TTC549 (cell line): ENCODE data around the gene FN1.
"Not testable (repeated sequence)": the region's sequence is repeated elsewhere in the genome, so short reads cannot be mapped to it uniquely, and the experiment has no call there.

Source experiments
- FAIRE-seq: peaks from 2 replicates; lab custom pipeline; 2012; peaks lifted over from hg19 to GRCh38; lab: Jason Lieb, UNC

Gene FN1

DNA sequence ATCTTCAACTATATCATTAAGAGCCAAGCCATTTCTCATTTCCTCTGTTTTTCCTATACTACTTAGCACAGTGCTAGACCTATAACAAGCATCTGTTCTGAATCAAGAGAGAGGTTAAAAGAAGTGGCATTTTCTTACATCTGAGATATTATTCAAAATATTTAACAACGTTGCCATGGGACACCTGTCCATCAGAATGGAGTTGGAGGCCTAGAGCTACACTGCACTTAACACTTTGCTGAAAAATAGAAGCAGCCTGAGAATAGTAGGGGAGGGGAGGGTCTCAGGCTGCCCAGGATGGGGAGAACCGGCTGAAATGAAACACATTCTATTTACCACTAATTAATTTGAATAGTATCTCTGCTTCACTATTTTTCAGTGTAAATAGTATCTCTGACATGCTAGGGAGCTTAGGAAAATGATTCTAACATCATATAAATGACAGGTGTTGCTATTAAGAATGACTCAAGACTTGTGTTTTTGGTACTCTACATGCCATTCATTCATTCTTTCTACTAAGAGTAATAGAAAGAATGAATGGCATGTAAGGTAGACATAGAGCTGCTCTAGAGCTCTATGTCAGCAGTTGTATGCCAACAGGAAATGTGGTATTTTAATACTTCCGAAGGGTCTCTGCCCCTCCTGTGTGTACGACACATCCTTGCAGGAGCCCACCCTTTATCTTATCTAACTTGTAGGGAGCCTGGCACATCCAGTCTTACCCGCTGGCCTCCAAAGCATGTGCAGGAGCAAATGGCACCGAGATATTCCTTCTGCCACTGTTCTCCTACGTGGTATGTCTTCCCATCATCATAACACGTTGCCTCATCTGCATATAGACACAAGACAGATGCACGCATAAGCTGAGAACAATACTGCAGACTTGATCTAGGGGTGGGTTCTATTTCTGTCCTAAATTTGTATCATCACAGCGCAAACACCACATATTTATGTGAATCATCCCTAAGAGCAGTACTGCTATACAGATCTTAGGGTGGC lies 71.4 kb downstream of the FN1 start:
- FAIRE-seq: no peak

DNA sequence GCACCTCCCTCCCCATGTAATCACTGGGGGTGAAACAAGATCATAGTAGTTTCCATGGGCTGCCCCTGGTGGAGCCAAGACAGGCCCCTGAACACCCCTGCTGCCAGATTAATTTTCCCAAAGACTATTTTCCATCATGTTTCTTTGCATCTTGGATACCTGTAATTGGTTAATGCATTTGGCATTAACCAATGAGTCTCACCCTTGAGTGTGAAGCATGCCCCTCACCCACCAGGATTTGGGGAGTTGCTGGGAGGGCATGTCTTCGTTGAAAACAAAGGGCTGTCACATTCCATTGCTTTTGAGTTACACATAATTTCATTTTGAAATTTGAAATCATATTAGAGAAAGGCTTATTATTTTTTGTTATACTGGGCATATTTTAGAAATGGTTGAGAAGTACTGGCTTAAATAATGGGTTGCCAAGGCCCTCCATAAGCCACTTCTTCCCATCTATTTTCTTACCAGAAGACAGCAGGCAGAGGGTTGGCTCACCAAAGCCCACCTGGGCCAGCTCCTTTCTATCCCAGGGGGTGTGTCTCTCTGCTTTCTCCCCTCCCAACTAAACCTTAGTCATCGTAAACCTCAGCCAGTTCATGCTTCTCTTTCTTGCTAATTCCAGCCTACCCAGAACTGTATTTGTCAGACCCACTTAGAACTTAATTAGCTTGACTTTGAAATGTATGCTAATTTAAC lies 72.3 kb downstream of the FN1 start:
- no peak for FAIRE-seq

DNA sequence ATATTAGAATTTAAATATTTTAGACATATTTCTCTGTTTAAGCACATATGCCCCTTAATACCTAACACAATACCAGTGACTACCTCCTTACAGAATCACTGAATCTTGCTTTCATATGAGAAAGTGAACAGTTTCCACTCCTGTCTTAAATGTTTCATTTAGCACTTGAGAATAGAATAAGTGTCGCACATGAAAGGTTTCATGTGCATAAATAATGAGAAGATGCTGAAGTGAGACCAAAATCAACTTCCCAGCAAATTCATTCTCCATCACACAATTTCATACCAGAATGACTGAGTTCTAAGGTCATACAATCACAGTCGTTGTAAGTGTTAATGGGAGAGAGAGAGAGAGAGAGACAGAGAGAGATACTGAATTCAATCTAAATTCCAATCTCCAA lies 72.8 kb downstream of the FN1 start:
- FAIRE-seq: no peak

DNA sequence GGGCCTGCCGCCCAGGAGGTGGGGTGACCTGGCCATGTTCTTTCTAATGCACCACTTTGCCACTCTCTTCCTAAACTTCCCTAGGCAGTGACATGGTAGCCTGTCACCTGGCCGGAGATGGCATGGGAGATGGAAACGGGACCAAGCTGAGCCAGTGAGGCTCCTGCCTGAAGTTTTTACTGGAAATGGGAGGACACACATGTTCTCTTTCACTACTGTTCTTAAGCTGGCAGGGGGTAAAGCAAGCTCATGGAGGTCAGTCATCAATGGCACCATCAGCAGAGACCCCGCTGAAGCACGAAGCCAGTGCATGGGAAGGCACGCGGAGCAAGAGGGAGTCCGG lies 73.3 kb downstream of the FN1 start:
- no peak for FAIRE-seq

DNA sequence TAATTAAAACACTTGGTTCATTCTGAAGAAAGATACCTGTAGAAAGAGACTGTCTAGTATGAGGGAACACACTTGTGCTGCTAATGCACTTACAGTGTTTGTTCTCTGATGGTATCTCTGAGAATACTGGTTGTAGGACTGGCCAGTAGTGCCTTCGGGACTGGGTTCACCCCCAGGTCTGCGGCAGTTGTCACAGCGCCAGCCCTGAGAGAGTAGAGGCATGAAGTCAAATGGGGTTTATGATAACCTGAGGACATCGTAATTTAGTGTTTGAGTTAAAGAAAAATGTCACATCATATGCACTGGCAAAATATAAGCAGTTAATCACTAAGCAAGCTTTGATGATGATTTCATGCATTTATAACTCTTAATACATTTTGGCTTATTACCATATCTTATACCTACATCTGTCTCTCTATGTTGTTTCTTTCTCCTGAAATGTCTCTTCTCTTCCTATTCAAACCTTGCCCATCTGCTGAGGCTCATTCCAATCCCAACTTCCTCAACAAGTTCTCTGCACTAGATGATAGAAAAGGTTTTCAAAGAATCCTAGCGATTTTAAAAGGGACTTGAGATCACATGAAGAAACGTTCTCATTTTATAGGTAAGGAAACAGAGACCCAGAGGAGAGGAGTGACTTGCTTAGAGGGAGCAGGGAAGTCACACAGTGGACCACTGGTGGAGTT lies 73.8 kb downstream of the FN1 start:
- no peak for FAIRE-seq

DNA sequence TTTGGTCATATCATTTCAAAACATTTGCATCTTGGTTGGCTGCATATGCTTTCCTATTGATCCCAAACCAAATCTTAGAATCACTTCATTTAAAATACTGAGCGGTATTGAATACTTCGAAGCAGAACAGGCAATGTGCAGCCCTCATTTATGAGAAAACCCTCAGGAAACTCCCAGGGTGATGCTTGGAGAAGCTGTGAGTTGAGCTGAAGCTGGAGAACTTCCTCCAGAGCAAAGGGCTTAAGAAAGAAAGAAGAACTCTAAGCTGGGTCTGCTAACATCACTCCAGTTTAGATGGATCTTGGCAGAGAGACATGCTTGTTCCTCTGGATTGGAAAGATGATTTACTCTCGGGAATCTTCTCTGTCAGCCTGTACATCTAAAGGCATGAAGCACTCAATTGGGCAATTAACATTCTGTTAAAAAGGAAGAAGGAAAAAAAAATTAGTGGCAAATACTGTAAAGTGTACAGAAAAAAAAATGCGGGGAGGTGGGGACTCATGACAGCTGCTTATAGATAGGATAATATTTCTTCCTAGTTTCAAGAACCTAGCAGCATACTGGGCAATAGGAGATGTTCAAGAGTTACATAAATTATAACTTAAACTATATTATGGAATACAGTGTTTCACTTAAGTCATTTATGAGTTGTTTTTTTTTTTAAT lies 74.5 kb downstream of the FN1 start:
- no peak for FAIRE-seq

DNA sequence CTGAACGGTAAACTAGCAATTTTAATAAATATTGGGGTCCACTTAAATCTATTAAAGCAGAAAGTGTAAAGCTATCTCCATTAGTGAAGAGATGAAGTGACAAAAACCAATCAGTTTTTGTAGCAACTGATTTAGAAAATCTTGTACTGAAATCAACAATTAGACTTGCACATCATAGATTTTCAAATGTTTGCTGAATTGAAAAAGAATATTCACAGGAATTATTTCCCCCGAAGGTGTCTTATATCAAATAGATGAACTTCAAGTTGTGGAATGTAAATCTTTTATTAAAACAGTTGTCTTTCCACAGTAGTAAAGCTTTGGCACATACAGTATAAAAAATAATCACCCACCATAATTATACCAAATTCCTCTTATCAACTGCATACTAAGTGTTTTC lies 75.3 kb downstream of the FN1 start:
- no peak for FAIRE-seq

DNA sequence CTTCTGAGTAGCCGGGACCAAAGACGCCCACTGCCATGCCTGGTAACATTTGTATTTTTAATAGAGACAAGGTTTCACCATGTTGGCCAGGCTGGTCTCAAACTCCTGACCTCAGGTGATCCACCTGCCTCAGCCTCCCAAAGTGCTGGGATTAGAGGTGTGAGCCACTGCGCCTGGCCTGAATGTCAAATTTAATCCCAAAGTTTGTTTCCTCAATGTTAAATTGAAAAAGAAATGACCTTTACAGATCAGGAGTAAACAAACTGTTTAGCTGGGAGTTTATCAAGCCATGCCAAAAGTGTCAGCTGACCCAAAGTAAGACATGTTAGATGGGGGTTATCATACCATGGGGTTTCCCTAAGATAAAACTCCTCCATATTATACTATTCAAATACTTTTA lies 75.8 kb downstream of the FN1 start:
- FAIRE-seq: not testable (repeated sequence)

DNA sequence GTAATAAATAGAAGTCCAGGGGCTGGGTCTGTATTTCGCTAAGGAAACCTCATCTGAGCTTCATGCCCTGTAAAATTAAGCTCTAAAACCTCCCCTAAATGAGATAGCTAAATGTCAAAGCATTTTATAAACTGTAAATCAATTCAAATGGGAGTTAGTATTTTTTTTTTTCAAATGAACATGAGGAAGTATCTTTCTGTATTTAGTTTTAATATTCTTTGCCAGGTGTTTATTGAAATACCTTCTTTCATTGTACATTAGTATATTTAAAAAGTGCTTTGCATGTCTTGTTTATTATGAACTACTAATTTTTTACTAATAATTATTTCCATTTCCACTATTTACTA lies 76.3 kb downstream of the FN1 start:
- no peak for FAIRE-seq

DNA sequence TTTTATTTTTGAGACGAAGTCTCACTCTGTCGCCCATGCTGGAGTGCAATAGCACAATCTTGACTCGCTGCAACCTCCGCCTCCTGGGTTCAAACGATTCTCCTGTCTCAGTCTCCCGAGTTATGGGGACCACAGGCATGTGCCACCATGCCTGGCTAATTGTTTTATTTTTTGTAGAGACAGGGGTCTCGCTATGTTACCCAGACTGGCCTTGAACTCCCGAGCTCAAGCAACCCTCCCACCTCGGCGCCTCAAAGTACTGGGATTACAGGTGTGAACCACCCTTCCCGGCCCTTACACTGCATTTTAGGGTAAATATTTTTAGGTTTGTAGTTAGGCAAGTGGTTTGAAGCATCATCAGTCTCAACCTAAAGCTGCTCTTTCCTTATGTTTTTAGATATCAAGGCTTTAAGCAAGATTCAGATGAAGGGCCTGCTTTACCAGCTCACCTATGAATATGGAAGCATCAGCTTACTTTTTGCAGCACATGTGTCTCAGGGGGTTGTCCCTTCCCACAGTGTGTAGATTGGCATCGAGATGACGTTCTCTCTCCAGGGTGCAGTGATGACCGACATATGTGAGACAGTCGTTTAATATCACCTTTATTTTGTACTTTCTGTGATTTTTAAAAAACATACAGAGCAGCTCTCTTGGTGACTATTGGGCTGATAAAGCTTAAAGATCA lies 76.8 kb downstream of the FN1 start:
- FAIRE-seq: no peak

DNA sequence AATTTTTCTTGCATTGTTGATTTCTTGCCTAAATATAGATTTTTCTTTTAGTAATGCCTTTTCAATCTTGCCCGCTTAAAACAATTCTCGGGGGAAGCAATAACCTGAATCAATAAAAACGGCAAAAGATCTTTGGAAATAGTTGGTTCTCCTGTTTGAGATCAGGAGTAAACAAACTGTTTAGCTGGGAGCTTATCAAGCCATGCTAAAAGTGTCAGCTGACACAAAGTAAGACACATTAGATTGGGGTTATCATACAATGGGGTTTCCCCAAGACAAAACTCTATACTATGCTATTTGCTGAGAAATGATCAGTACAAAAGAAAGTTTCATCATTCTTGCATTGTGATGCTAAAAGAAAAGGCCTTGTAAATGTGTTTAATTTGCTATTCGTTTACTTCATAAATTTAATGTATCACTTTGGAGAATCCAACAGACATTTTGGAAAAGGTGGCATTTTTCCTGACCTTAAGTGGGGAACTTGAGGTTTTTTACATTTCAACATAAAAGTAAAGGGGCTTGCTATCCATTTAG lies 77.5 kb downstream of the FN1 start:
- no peak for FAIRE-seq

DNA sequence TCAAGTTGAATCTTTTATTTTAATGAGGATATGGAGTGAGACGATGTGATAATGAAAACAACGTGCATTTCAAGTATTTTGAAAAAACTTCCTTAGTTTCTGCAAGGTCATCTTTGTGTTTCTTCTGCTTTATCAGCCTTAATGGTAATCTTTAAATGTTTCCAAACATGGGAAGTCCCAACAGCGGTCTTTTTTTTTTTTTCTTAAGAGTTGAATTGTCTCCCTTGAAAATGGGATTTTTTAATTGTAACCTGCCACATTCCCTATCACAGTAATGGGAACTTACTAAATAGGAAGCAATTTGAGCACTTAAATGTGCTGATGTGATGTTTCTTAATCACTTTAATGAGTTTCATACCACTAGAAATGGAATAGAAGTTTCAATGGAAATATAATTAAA lies 78.2 kb downstream of the FN1 start:
- FAIRE-seq: no peak

DNA sequence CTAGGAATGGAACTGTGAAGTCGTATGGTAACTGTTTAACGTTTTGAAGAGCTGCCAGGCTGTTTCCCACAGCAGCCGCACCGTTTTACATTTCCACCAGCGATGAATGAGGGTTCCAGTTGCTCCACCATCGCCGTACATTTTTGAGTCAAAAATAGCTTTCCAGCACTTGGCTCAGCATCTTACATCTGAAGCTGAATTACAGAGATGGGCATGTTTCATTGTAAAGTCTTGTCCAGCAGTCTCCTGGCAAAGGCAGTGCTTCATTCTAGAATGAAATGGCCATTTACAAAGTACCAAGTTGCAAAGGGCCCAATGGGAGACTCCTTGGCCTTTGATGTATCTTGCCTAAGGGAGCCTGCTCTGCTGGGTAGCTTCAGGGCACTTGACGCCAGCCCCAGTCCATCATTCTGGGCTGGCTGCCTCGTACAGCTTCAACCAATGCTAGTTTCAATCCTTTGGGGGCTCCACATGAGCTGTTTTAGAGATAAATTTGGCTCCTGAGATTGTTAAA lies 78.9 kb downstream of the FN1 start:
- FAIRE-seq: no peak

DNA sequence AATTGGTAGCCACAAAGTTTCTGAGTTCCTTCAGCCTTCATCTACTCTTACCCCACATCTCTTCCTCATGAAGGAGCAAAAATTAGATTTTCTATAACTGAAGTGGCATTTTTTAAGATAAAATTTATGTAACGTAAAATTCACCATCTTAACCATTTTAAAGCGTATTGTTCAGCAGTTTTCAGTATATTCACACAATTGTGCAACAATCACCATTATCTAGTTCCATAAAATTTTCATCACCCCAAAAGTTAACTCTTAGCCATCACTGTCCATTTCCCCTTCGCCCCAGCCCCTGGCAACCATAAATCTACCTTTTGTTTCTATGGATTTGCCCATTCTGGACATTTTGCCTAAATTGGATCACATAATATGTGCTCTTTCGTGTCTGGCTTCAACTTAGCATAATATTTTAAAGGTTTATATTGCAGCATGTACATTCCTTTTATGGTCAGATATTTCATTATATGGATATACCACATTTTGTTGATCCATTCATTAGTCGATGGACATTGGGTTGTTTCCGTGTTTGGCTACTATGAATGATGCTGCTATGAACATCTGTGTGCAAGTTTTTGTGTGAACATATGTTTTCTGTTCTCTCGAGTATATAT lies 79.4 kb downstream of the FN1 start:
- no peak for FAIRE-seq

DNA sequence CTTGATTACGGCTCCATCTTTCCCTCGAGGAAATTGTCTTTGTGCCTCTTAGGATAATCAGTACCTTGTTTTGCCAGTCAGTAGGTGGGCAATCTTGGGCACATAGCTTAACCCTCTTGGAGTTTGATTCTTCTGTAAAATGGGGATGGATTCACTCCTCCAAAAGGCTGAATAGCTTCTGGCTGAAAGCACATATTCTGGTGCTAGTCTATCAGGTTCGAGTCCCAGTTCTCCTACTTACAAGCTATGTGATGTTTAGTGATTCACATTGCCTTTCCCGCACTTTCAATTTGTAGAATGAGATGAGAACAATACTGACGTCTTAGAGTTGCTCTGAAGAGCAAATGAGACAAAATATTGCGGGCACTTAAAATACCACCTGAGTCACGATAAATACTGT lies 80.1 kb downstream of the FN1 start:
- no peak for FAIRE-seq

DNA sequence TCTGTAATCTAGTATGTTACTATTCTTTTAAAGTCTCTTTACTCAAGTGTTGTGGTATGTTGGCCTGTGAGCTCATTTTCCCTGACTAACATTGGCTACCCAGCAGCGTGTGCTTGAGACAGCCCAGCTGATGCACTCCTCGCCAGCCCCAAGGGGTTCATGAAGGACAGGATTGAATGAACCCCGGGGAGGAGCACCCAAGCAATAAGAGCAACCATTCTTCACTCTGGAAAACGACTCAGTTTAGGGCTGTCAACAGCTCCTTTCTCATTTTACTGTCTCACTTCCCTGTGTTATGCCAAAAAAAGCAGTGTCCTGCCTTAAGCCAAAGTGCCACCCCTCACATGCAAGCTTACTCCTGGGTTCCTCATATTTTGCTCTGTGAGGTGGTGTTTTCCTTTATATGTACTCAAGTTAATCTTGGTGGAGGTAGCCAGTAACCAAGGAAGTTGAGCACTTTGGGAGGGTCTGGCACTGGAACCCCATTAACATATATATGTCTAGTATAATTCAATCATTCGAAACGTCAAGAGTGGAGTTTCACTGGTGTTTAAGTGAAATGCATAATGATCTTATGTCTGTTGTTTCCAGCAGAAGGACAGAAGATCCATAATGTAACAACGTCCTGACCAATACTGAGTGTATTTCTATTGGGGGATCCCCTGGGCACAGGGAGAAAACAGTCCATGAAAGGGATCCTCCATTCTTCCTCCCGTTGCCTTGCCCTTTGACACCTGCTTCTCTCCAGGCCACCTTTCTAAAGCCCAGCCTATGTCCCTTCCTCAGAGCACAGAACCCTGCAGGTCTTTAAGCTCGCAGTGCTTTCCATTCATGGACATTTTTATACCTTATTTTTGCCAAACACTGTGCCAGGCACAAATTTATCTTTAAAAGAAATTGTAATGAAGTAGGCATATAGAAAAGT lies 80.8 kb downstream of the FN1 start:
- FAIRE-seq: no peak

DNA sequence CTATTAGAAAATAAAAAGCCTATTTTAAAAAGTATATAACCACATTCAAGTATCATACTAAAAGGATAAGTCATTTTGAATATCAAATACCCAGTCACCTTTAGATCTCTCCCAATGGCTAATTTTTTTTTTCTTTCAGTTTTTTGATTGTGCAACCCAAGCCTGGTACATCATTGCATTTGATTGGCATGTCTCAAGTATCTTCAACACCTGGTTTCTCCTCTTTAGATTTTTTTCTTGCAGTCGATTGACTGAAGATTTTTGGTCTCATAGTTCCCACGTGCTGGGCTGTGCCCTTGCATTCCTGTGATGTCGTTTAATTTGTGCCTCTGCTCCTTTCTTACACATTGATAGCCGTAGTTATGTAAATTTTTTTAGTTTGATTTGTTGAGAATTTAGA lies 83.3 kb downstream of the FN1 start:
- no peak for FAIRE-seq

DNA sequence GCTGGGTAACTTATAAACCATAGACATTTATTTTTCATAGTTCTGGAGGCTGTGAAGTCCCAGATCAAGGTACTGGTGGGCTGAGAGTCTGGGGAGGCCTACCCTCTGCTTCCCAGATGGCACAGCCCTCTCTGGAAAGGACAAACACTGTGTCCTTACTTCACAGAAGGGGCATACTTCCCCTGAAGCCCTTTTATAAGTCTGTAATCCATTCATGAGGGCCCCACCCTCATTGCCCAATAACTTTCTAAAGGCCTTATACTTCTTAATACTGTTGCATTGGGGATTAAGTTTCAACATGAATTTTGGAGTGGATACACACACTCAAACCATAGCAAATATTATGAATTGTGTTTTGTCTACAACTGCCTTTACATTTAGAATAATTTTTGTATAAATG lies 88.0 kb downstream of the FN1 start:
- FAIRE-seq: no peak

DNA sequence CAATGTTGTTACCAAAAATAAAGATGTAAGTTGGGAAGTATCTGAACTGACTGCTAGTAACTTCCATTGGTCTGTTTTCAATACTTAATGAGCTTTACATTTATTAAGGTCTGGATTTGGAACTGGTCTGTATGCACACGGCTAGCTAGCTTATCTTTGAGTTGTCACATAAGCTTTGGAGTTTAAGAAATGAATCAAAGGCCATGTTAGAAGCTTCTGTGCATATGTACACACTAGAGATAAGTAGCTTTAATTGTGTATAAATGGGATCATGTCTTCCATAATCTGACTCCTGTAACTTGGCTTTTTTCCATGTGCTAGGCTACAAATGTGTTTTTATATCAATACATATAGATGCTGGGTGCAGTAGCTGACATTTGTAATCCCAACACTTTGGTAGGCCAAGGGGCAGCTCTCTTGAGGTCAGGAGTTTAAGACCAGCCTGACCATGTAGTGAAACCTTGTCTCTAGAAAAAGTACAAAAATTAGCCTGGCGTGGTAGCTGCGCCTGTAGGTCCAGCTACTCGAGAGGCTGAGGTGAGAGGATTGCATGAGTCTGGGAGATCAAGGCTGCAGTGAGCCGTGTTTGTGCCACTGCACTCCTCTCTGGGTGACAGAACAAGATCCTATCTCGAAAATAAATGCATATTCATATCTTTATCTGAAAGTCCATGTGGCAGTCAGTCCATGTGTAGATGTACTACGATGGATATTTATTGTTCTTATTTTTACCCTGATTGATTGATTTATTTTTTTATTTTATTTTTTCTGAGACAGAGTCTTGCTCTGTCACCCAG lies 96.8 kb downstream of the FN1 start:
- no peak for FAIRE-seq
